ENCODE results near the gene PTOV1. TPM values are rescaled to one million over a fixed set of nuclear protein-coding genes. Genes with fewer than 3 reads are reported as not detected.

PTOV1 gene
- total RNA-seq, 1 experiment from 2014 or later: 296 TPM

- TF ChIP-seq ZNF532 (CRISPR knock-in tag; IDR thresholded peaks at IDR 0.05; ENCODE audit: borderline replicate concordance) (no peak), E2F4 (CRISPR knock-in tag; IDR thresholded peaks at IDR 0.05; ENCODE audit: borderline replicate concordance, low read depth) (no peak)
Observed at GRCh38 chr19:49812997-49813861, 37.7 kb upstream of the PTOV1 start, which contains the start of gene FUZ (continued).

GRCh38 chr19:49814010-49814409 is 36.9 kb upstream of the PTOV1 start:
- Mint-ChIP-seq H3K4me1 (peaks cover 25% of the 10 kb centered on the region), H3K36me3 (peaks cover 5% of the 10 kb centered on the region; the same call in 1 of the 2 replicates), H3K9me3 (no peaks in the 10 kb centered on the region), H3K27me3 (ENCODE audit: low read depth) (peaks cover 5% of the 10 kb centered on the region; the same call in 1 of the 2 replicates), H3K27ac (peak overlapping the region; percentile 92), H3K4me3 (no peak overlapping the region)
- ATAC-seq (no peak), DNase-seq (ENCODE audit: low spot score) (no peak)
- CTCF ChIA-PET: interaction anchor here (1.0 to 2.5 kb wide), 14 partner anchors 9 to 174 kb away, joined by 3 to 22 read pairs (median 6); partner anchors contain the start of genes ADM5, AP2A1, PTOV1 and RRAS
- POLR2A ChIA-PET: interaction anchor here (0.9 to 1.5 kb wide), 4 partner anchors 12 to 138 kb away, joined by 5 to 11 read pairs (median 6); partner anchors contain the start of gene PTOV1
- no peak for TF ChIP-seq ZNF416 (CRISPR knock-in tag; IDR thresholded peaks at IDR 0.05)
- no peak for TF ChIP-seq AFF4 (CRISPR knock-in tag; IDR thresholded peaks at IDR 0.05; ENCODE audit: borderline replicate concordance)
- no peak for TF ChIP-seq AR (CRISPR knock-in tag; IDR thresholded peaks at IDR 0.05)
- TF ChIP-seq SP1 (CRISPR knock-in tag; conservative IDR thresholded peaks at IDR 0.05): no peak
- TF ChIP-seq FOXK1 (CRISPR knock-in tag; IDR thresholded peaks at IDR 0.05): no peak
- TF ChIP-seq NR1H2 (CRISPR knock-in tag; IDR thresholded peaks at IDR 0.05): no peak
- no peak for TF ChIP-seq STAT6 (CRISPR knock-in tag; conservative IDR thresholded peaks at IDR 0.05; ENCODE audit: low read depth)
- TF ChIP-seq OVOL2 (CRISPR knock-in tag; IDR thresholded peaks at IDR 0.05; ENCODE audit: borderline replicate concordance): no peak
- TF ChIP-seq CBFB (CRISPR knock-in tag; IDR thresholded peaks at IDR 0.05; ENCODE audit: low read depth): no peak
- TF ChIP-seq ZNF512 (CRISPR knock-in tag; IDR thresholded peaks at IDR 0.05; ENCODE audit: borderline replicate concordance): no peak
- no peak for TF ChIP-seq FOXJ3 (CRISPR knock-in tag; IDR thresholded peaks at IDR 0.05; ENCODE audit: borderline replicate concordance)
- no peak for TF ChIP-seq ATF3 (CRISPR knock-in tag; conservative IDR thresholded peaks at IDR 0.05)

Measured in WTC11 (cell line).